Hepatocyte (in vitro differentiated cells): ENCODE data around the gene SSTR3. TPM values are rescaled to one million over a fixed set of nuclear protein-coding genes. Genes with fewer than 3 reads are reported as not detected.

Experiments used
- DNase-seq: peaks from one replicate; pipeline ENCODE4 v3.0.0-alpha.2; 2016; ENCODE audit warnings: low spot score
- H2AFZ ChIP-seq: fragments of 200-600 bp; sonication (generic); 2 replicates; pipeline ENCODE4 v1.6.0; 2016; ENCODE audit warnings: antibody characterized with exemption, mild to moderate bottlenecking
- H3K27ac ChIP-seq: fragments of 200-600 bp; sonication (generic); 2 replicates; pipeline ENCODE4 v1.5.1; 2016; ENCODE audit warnings: mild to moderate bottlenecking
- H3K27me3 ChIP-seq: fragments of 200-600 bp; sonication (generic); 2 replicates; pipeline ENCODE4 v1.6.1; 2016
- H3K36me3 ChIP-seq: fragments of 200-600 bp; sonication (generic); replicated peaks from 2 replicates; pipeline ENCODE4 v1.5.1; 2016; ENCODE audit warnings: low read depth; ENCODE audit not compliant: insufficient read depth
- H3K4me1 ChIP-seq: fragments of 200-600 bp; sonication (generic); 2 replicates; pipeline ENCODE4 v1.5.1; 2016; ENCODE audit warnings: mild to moderate bottlenecking, moderate library complexity; ENCODE audit not compliant: insufficient read depth
- H3K4me2 ChIP-seq: fragments of 200-600 bp; sonication (generic); 2 replicates; pipeline ENCODE4 v1.6.0; 2016
- H3K4me3 ChIP-seq: fragments of 200-600 bp; sonication (generic); 2 replicates; pipeline ENCODE4 v1.5.1; 2016; ENCODE audit warnings: mild to moderate bottlenecking
- H3K79me2 ChIP-seq: fragments of 200-600 bp; sonication (generic); 2 replicates; pipeline ENCODE4 v1.6.0; 2017; ENCODE audit warnings: mild to moderate bottlenecking
- H3K9me2 ChIP-seq: fragments of 200-600 bp; sonication (generic); replicated peaks from 2 replicates; pipeline ENCODE4 v1.6.0; 2017; ENCODE audit warnings: mild to moderate bottlenecking; ENCODE audit not compliant: insufficient read depth
- H3K9me3 ChIP-seq: fragments of 200-600 bp; sonication (generic); 2 replicates; pipeline ENCODE4 v1.5.1; 2016; ENCODE audit warnings: low read depth, mild to moderate bottlenecking
- H4K20me1 ChIP-seq: fragments of 200-600 bp; sonication (generic); 2 replicates; pipeline ENCODE4 v1.6.0; 2016; ENCODE audit warnings: mild to moderate bottlenecking; ENCODE audit not compliant: insufficient read depth, poor library complexity, severe bottlenecking
- EZH2 ChIP-seq: fragments of 200-600 bp; sonication (generic); IDR thresholded peaks from 2 replicates; pipeline ENCODE4 v1.6.1; 2016; ENCODE audit warnings: antibody characterized with exemption, mild to moderate bottlenecking, borderline replicate concordance
- EZH2phosphoT487 ChIP-seq: fragments of 200-600 bp; sonication (generic); IDR thresholded peaks from one replicate; pipeline ENCODE4 v1.6.1; 2018; ENCODE audit warnings: antibody characterized with exemption, mild to moderate bottlenecking, low read depth, moderate library complexity; ENCODE audit not compliant: unreplicated experiment, severe bottlenecking
- WGBS: methylation state at CpG from one replicate; pipeline ENCODE4 v1.1.6; 2016; ENCODE audit warnings: low lambda C conversion rate; ENCODE audit errors: missing lambda C conversion rate; 5-methylcytosine and 5-hydroxymethylcytosine counted together
- polyA plus RNA-seq: library from polyadenylated mRNA; unstranded; fragments of >200 nt; fragmentation: Nextera tagmentation; extraction: Ambion mirVana; gene quantifications from 2 replicates; pipeline ENCODE4 v1.2.1, GENCODE V29; 2016
- total RNA-seq: library from RNA; depleted of rRNA; stranded (reverse); fragments of >200 nt; gene quantifications from 2 replicates; pipeline ENCODE4 v1.2.3, GENCODE V29; 2014
- TF ChIP-seq, protein P1 (sequence below): fragments of 200-600 bp; sonication (generic); IDR thresholded peaks from 2 replicates; pipeline ENCODE4 v1.5.1; 2016; ENCODE audit warnings: antibody characterized with exemption, mild to moderate bottlenecking; ENCODE audit not compliant: poor library complexity

The SSTR3 gene
- total and polyA plus RNA-seq, 2 experiments from 2014 or later = 0.47 to 2.8 TPM

DNA sequence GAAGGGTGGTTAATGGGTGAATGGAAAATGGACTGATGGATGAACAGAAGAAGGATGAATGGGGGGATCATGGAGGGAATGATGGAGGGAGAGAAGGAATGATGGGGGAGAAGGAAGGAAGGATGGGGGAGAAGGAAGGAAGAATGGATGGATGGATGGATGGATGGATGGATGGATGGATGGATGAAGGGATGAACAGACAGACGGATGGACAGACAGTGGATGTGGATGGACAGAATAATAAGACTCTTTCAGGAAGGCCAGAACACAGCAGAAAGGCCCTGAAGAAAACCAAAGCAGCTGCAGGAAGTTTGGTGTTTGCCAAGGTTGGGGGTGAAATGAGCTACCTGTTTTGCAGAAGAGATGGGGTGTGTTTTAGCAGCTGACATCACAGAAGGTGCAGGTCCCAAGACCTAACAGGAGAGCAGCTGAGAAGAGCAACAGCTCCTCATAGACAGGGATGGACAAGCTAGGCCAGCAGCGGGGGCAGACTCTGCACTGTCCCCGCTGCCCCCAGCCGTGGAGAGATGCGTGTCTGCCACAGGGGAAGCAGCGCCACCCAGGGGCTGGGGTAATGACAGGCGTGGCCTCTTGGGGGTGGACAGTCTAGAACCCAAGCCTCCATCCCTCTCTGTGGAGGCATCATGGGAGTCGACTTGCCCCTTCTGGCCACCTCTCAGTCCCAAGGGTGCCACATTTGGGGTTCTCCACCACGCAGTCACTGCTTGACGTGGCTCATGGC, 42.2 kb downstream of the SSTR3 start:
- no peaks in the 10 kb centered on the region for H4K20me1 ChIP-seq
- no peaks in the 10 kb centered on the region for H3K9me3 ChIP-seq
- peak overlapping the region; percentile 26 for H3K27ac ChIP-seq
- peaks cover 15% of the 10 kb centered on the region for H3K4me1 ChIP-seq
- no peaks in the 10 kb centered on the region for H3K79me2 ChIP-seq
- WGBS = 85% methylated on average over 10 of the region's 10 CpGs
- no peaks in the 10 kb centered on the region for H3K36me3 ChIP-seq
- H3K4me3 ChIP-seq = no peak overlapping the region
- no peaks in the 10 kb centered on the region for H3K9me2 ChIP-seq
- TF ChIP-seq EZH2 = no peak
- no peaks in the 10 kb centered on the region for H3K27me3 ChIP-seq
- H2AFZ ChIP-seq = no peak overlapping the region
- H3K4me2 ChIP-seq = no peak overlapping the region
- DNase-seq = no peak

DNA sequence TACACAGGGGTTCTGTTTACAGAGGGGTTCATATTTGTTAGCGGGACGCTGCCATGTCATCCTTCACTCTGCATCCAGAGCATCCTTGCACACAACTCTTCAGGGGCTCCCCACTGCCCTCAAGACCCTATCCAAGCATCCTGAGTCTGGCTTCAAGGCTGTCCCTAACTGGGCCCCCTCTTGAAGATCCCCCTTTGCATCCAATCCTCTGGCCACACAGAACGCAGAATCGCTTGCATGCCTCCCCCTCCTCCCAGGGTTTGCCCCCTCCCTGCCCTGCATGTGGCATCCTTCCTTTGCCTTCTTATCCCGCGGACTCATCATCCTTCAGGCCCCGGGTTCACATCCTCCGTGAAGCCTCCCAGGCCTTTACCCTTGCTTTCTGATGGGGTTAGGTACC, 42.9 kb downstream of the SSTR3 start:
- DNase-seq = no peak
- H3K4me2 ChIP-seq = no peak overlapping the region
- H3K36me3 ChIP-seq = no peaks in the 10 kb centered on the region
- no peaks in the 10 kb centered on the region for H3K9me3 ChIP-seq
- H2AFZ ChIP-seq = no peak overlapping the region
- TF ChIP-seq, protein P1, sequence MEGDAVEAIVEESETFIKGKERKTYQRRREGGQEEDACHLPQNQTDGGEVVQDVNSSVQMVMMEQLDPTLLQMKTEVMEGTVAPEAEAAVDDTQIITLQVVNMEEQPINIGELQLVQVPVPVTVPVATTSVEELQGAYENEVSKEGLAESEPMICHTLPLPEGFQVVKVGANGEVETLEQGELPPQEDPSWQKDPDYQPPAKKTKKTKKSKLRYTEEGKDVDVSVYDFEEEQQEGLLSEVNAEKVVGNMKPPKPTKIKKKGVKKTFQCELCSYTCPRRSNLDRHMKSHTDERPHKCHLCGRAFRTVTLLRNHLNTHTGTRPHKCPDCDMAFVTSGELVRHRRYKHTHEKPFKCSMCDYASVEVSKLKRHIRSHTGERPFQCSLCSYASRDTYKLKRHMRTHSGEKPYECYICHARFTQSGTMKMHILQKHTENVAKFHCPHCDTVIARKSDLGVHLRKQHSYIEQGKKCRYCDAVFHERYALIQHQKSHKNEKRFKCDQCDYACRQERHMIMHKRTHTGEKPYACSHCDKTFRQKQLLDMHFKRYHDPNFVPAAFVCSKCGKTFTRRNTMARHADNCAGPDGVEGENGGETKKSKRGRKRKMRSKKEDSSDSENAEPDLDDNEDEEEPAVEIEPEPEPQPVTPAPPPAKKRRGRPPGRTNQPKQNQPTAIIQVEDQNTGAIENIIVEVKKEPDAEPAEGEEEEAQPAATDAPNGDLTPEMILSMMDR = no peak
- TF ChIP-seq EZH2phosphoT487 = no peak
- H3K9me2 ChIP-seq = no peaks in the 10 kb centered on the region
- no peak overlapping the region for H3K4me3 ChIP-seq
- no peak overlapping the region for H3K27ac ChIP-seq
- no peaks in the 10 kb centered on the region for H3K27me3 ChIP-seq
- peaks cover 15% of the 10 kb centered on the region for H3K4me1 ChIP-seq
- WGBS = 93% methylated on average over 8 of the region's 8 CpGs
- H3K79me2 ChIP-seq = no peaks in the 10 kb centered on the region
- no peaks in the 10 kb centered on the region for H4K20me1 ChIP-seq

DNA sequence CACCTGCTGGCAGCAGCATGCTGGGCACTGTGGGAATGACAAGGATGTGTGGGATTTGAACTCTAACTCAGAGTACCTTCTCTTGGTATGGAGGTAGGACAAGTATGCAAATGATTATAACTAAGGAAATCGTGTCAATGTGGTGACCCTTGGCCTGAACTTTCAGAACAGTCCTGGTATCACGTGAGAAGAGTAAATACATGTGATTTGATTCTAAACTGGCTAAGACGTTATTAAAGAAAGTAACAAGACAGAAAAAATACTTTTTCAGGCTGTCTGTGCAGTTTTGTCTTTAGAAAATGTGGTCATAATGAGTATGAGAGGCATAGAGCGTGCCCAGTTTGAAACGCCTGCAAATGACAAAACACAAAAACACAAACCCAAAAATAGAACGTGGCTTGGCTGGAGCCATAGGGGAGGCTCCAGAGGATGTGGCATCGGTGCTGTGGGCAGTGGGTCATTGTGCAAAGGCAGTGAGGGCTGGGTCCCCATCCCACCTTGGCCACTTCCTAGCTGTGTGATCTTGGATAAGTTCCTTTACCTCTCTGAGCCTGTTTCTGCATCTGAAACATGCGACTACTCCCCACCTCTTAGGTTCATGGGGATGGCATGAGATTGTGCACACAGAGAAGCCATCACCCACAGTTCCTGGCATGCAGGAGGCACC, 44.2 kb downstream of the SSTR3 start:
- Histone ChIP-seq H3K4me1 (peaks cover 15% of the 10 kb centered on the region), H3K4me2 (no peak overlapping the region), H3K27me3 (no peaks in the 10 kb centered on the region), H3K79me2 (no peaks in the 10 kb centered on the region), H4K20me1 (no peaks in the 10 kb centered on the region), H3K9me3 (no peaks in the 10 kb centered on the region), H3K36me3 (no peaks in the 10 kb centered on the region), H3K9me2 (no peaks in the 10 kb centered on the region), H3K4me3 (no peak overlapping the region), H2AFZ (no peak overlapping the region), H3K27ac (no peak overlapping the region)
- WGBS = 69% methylated on average over 8 of the region's 8 CpGs
- DNase-seq = no peak
- TF ChIP-seq EZH2phosphoT487 (no peak), EZH2 (no peak)
- TF ChIP-seq, protein P1 = no peak
